GM21723 (cell line): ENCODE results near the gene GALNT9.

ENCODE experiments used
- ATAC-seq: cut with Tn5 transposase; IDR thresholded peaks from one replicate; pipeline ENCODE4 v1.9.1; 2021; ENCODE audit warnings: mild to moderate bottlenecking, moderate library complexity; ENCODE audit not compliant: unreplicated experiment

The GALNT9 gene

GRCh38 chr12:132327336-132328171, 1.8 kb downstream of the GALNT9 start:
- no peak for ATAC-seq

GRCh38 chr12:132326646-132327045, 2.7 kb downstream of the GALNT9 start:
- ATAC-seq, result no peak

- ATAC-seq, result no peak
Observed at GRCh38 chr12:132325733-132326130, 3.7 kb downstream of the GALNT9 start.

GRCh38 chr12:132324841-132325732, 4.3 kb downstream of the GALNT9 start:
- no peak for ATAC-seq

DNA sequence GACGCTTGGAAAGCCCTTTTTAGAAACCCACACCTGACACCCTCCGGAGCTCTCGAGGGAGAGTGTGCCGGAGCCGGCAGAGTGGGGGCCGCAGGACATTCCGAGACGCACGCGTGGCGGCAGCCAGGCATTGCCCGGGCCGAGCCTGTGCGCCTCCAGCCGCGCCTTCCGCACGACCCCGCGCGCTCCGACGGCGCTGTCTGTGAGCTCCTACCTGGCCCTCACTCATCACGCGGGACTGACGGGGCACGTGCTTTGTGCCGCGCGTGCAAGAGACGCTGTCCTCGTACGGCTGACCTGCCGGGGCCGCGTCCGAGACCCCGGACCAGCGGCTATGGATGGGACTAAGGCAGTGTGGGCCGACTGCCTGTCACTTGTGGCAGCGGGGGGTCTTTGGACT, 5.2 kb downstream of the GALNT9 start:
- ATAC-seq, result no peak

DNA sequence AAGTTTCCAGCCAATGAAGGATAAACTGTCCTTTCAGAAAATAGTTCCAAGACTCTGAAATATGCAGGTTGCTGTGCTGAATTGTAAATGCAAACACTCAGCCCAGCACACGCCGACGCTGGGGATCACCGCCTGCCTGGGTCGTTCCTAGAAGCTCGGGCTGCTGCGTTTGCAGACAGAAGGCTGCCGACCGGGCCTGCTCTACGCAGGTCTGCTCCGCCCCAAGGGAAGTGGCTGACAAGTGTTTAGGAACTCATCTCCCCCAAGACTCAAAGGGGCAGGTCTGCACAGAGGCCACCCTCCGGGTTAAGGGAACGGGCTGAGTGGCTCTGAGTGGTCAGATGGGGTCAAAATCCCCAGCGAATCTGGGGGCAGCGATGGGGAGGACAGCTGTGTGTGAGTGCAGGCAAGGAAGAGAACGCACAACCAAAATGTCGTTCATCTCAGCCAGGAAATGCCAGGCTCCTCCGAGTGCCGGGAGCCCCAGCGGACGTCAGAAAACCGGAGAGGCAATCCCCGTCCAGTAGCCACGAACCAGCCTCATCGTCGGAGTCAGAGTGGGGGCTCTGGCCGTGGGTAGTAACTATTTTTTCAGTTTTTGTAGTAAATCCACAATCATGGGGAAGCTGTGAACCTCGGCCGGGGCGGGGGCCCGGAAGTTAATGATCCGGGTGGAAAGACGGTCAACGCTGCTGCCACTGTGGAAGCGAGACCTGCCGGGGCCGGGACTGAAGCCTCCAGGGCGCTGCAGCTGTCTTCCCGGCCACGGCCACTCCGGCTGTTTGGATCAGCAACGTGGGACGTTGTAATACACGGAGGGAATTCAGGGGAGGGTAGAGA, 6.0 kb downstream of the GALNT9 start:
- no peak for ATAC-seq

DNA sequence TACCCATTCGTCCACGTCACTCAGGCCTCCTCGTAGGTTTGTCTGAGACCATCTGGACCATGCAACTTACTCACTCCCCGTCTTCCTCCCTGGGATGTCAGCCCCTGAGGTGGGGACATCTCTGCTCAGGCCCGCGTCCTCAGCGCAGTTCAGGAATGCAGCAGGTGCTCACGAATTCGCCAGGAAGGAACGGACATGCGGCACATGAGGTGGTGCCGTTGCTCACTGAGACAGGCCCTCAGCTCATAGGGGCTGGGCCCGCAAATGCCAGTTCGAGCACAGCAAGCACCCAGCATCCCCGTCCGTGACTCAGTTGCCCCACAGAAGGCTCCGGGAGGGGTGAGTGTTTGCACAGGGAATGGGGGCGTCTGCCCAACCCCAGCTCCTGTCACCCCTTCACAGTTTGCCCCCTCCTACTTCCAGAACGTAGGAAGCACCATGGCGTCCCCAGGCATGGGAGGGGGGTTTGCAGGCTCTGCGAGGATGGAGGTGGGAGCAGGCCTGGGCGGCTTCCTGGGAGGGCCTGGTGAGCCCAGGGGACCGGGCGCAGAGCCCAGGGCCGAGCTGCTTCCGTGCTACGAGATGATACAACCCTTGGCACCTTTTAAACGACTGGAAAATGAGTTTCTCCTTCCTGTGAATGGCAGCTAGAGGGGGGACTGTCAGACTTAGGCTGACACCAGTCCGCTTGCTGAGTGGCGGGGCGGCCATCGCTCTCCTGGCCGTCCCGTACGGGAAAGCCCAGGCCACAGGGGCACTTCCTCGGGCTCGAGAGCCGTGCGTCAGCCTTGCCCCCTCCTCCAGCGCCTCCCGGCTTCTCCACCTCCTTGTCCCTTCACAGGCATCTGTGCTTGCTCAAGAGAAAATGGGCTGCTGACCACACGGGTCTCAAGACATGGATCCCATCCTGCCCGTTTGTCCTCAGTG, 6.9 kb downstream of the GALNT9 start:
- ATAC-seq, result no peak

- ATAC-seq, result no peak
Observed at GRCh38 chr12:132321321-132322118, 7.9 kb downstream of the GALNT9 start.

DNA sequence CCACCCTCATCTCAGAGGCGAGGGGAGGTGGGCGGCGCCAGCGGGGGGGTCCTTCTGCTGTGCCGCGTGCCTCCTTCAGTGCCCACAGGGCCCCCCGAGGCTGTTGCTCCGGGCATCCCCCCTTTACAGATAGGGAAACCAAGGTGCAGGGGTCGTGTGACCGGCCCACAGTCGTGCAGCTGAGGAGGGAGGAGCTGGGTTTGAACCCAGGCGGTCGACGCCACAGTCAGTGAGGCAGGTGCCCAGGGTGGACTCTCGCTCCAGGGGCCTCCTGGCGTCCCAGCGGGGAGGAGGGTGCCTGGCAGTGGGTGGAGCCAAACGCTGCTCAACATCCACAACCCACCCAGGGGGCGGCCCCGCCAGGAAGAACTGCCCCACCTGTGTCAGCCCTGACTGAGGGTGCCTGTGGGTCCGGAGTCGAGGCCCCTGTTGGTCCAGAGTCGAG, 8.6 kb downstream of the GALNT9 start:
- no peak for ATAC-seq

GRCh38 chr12:132319991-132320570, 9.3 kb downstream of the GALNT9 start:
- no peak for ATAC-seq

DNA sequence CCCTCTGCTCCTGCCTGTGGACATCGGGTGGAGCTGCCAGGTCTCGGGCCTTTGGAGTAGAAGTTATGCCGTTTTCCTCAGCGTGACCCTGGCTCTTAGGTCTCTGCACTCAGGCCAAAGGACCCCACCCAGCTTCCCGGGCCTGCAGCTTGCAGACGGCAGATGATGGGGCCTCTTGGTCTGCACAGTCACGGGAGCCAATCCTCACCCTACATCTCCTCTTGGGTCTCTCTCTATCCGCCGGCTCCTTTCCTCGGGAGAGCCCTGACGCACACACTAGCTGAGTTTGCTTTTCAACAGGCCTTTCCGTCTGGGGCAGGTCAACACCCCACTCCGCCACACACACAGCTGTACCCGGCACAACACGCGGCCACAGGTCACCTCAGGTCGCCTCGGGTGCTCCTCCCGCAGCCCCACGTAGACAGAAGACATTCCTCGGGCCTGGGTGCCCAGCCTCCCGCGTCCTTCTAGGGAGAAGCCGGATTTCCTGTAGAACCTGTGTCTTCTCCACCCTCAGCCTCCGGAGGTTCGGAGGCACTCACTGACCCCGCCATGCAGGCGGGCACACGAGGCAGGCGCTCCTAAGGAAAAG, 9.9 kb downstream of the GALNT9 start:
- ATAC-seq, result no peak

DNA sequence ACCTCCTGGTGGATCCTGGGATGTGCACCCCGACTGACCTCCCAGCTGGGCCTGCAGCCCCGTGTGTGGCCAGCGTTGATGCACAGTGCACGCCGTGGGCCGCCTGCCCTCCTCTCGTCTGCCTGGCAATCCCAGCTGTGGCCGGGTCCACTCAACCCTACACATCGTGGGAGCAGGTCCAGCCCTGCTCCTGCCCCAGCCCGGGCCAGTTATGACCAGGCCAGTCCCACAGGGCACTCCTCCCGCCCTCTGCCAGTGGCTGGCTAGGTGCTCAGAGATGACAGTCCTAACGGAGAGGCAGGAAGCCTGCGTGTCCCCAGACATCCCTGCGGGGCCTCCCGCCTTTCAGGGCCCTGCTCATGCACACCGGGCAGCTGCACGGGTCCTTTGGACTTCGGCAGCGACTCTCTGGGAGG, 10.8 kb downstream of the GALNT9 start:
- no peak for ATAC-seq

DNA sequence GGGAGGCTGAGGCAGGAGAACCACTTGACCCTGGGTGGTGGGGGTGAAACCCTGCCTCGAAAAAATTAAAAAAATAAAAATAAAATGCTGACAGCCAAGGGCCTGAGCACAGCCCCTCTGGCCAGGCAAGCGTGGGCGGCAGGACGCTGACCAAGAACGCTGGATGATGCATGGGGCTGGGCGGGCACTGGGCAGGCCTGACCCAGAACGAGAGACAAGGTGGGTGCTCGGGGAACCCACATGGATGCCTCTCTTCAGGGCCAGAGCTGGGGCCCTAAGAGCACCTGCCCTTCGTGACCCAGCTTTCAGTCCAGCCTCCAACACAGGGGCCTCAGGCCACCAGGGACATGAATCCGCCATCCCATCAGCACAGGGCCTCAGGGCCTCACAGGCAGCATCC, 11.3 kb downstream of the GALNT9 start:
- ATAC-seq, result no peak

GRCh38 chr12:132317233-132317938, 12.0 kb downstream of the GALNT9 start:
- no peak for ATAC-seq

GRCh38 chr12:132316497-132317232, 12.7 kb downstream of the GALNT9 start:
- no peak for ATAC-seq

GRCh38 chr12:132315951-132316350, 13.4 kb downstream of the GALNT9 start:
- no peak for ATAC-seq

DNA sequence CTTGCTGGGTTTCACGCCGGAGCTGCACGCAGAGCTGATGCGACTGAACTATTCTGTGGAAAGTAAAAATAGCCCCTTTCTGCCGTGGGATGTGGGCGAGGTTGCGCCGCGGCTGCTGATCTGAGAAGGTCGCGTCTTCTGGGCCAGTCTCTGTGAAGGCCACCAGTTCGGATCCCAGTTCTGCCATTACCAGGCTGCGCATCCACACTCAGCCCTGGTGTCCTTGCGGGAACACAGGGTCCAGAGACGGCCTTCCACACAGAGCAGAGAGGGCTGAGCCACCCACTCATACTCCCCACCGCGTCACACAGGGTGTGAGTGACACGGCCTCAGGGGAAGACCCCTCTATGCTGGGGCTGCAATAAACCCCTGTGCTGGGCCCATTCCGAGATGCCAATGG, 13.9 kb downstream of the GALNT9 start:
- no peak for ATAC-seq
